Mesenchymal stem cell (in vitro differentiated cells and primary cell): ENCODE data around the gene SPNS2.

Experiments
- DNase-seq: peaks from one replicate; pipeline ENCODE4 v3.0.0-alpha.2; 2013
- H2AFZ ChIP-seq: one replicate; pipeline ENCODE4 v1.6.1; 2013; ENCODE audit warnings: low read depth, mild to moderate bottlenecking, control low read depth, inconsistent platforms, low read length, moderate library complexity
- H2AK5ac ChIP-seq: 2 replicates; pipeline ENCODE4 v1.6.1; 2013; ENCODE audit warnings: low read length, moderate library complexity, mild to moderate bottlenecking, inconsistent platforms; ENCODE audit not compliant: severe bottlenecking
- H2BK120ac ChIP-seq: one replicate; pipeline ENCODE4 v1.6.1; 2013; ENCODE audit warnings: low read depth, mild to moderate bottlenecking, inconsistent platforms, low read length, moderate library complexity
- H2BK12ac ChIP-seq, 2 experiments: one replicate each; pipeline ENCODE4 v1.6.1; 2013; ENCODE audit warnings: inconsistent platforms in 2 of 2, low read length in 2 of 2, mild to moderate bottlenecking in 2 of 2, moderate library complexity in 2 of 2, control low read depth in 1 of 2
- H2BK15ac ChIP-seq: one replicate; pipeline ENCODE4 v1.6.1; 2013; ENCODE audit warnings: mild to moderate bottlenecking, low read depth, inconsistent platforms; ENCODE audit not compliant: poor library complexity, severe bottlenecking
- H2BK5ac ChIP-seq: 2 replicates; pipeline ENCODE4 v1.6.1; 2013; ENCODE audit warnings: low read depth, mild to moderate bottlenecking, low read length, control low read depth, inconsistent platforms; ENCODE audit not compliant: poor library complexity, severe bottlenecking
- H3K14ac ChIP-seq, 2 experiments: one replicate each; pipeline ENCODE4 v1.6.1; 2013; ENCODE audit warnings: inconsistent platforms in 2 of 2, low read length in 2 of 2, control low read depth in 1 of 2, mild to moderate bottlenecking in 1 of 2, moderate library complexity in 1 of 2
- H3K18ac ChIP-seq, 2 experiments: one replicate each; pipeline ENCODE4 v1.6.1; 2013; ENCODE audit warnings: inconsistent platforms in 2 of 2, low read length in 2 of 2, control low read depth in 1 of 2, low read depth in 1 of 2, mild to moderate bottlenecking in 1 of 2
- H3K23ac ChIP-seq, 2 experiments: one replicate each; pipeline ENCODE4 v1.6.1; 2013; ENCODE audit warnings: inconsistent platforms in 2 of 2, low read length in 2 of 2, mild to moderate bottlenecking in 2 of 2, moderate library complexity in 2 of 2, control low read depth in 1 of 2
- H3K27ac ChIP-seq: 2 replicates; pipeline ENCODE4 v1.5.1; 2013; ENCODE audit warnings: mild to moderate bottlenecking, moderate library complexity, low read length, control low read depth, inconsistent platforms; ENCODE audit not compliant: poor library complexity, severe bottlenecking
- H3K27me3 ChIP-seq, 2 experiments: 2 replicates each; pipeline versions ENCODE4 v1.6.1 to v1.7.0; 2013; ENCODE audit warnings: low read length in 2 of 2, mild to moderate bottlenecking in 2 of 2, moderate library complexity in 2 of 2, control low read depth in 1 of 2, inconsistent platforms in 1 of 2; ENCODE audit not compliant: control insufficient read depth in 1 of 2, insufficient read depth in 1 of 2
- H3K36me3 ChIP-seq, 2 experiments: 2 replicates each; pipeline versions ENCODE4 v1.6.1 to v1.7.0; 2013; ENCODE audit warnings: low read length in 2 of 2, control low read depth in 1 of 2, inconsistent platforms in 1 of 2, low read depth in 1 of 2, mild to moderate bottlenecking in 1 of 2; ENCODE audit not compliant: insufficient read depth in 2 of 2, control insufficient read depth in 1 of 2
- H3K4ac ChIP-seq, 2 experiments: one replicate each; pipeline ENCODE4 v1.6.1; 2013; ENCODE audit warnings: inconsistent platforms in 2 of 2, low read length in 2 of 2, mild to moderate bottlenecking in 2 of 2, moderate library complexity in 2 of 2, control low read depth in 1 of 2, low read depth in 1 of 2
- H3K4me1 ChIP-seq: 2 replicates; pipeline ENCODE4 v1.6.1; 2013; ENCODE audit warnings: low read depth, low read length, control low read depth; ENCODE audit not compliant: control insufficient read depth, insufficient read depth
- H3K4me2 ChIP-seq: 2 replicates; pipeline ENCODE4 v1.6.1; 2013; ENCODE audit warnings: low read length, mild to moderate bottlenecking, inconsistent platforms; ENCODE audit not compliant: poor library complexity, severe bottlenecking
- H3K4me3 ChIP-seq, 2 experiments: 2 replicates each; pipeline versions ENCODE4 v1.5.1 to v1.7.0; 2013; ENCODE audit warnings: low read length in 2 of 2, mild to moderate bottlenecking in 2 of 2, control low read depth in 1 of 2, low read depth in 1 of 2; ENCODE audit not compliant: insufficient read depth in 1 of 2
- H3K79me1 ChIP-seq: replicated peaks from 2 replicates; pipeline ENCODE4 v1.6.1; 2013; ENCODE audit warnings: mild to moderate bottlenecking, control low read depth, low read length, inconsistent platforms; ENCODE audit not compliant: poor library complexity, severe bottlenecking
- H3K9ac ChIP-seq: 2 replicates; pipeline ENCODE4 v1.7.0; 2013; ENCODE audit warnings: mild to moderate bottlenecking, low read length, moderate library complexity
- H3K9me3 ChIP-seq: 2 replicates; pipeline ENCODE4 v1.7.0; 2013; ENCODE audit warnings: mild to moderate bottlenecking, low read length; ENCODE audit not compliant: control insufficient read depth
- H4K8ac ChIP-seq: one replicate; pipeline ENCODE4 v1.6.1; 2013; ENCODE audit warnings: inconsistent platforms, mild to moderate bottlenecking, low read length, moderate library complexity
- H4K91ac ChIP-seq: one replicate; pipeline ENCODE4 v1.6.1; 2013; ENCODE audit warnings: mild to moderate bottlenecking, low read length, inconsistent platforms
- WGBS: methylation state at CpG from one replicate; pipeline ENCODE4 v1.1.7; 2013; ENCODE audit warnings: mixed read lengths; 5-methylcytosine and 5-hydroxymethylcytosine counted together

Gene SPNS2

DNA sequence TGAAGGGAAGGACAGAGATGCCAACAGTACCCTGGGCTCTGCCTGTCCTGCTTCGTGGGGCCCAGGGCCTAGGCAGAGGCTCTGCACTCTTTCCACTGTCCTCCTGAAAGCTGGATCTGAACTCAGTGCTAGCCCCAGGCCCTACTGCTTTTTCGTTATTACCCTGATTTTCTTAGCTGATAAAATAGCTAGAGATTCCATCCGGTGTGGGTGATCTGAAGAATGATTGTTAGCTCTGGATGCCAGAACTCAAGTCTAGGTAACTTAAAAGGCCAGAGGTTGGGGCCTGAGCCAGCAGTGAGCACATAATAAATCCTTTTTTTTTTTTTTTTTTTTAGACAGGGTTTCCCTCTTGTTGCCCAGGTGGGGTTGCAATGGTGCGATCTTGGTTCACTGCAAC is 58.3 kb downstream of the SPNS2 start:
- WGBS, result 88% methylated on average over 4 of the region's 4 CpGs
- H3K27me3 ChIP-seq, result peaks cover 0 to 8% of the 10 kb centered on the region in 2 experiments
- H3K4me3 ChIP-seq, result no peak overlapping the region
- no peaks in the 10 kb centered on the region for H3K9me3 ChIP-seq
- peaks cover 18% of the 10 kb centered on the region in 2 experiments for H3K36me3 ChIP-seq
- H3K4me2 ChIP-seq, result no peak overlapping the region
- H2AFZ ChIP-seq, result no peak overlapping the region
- no peak overlapping the region for H4K8ac ChIP-seq
- no peak overlapping the region for H3K9ac ChIP-seq
- H3K23ac ChIP-seq, result no peak overlapping the region
- DNase-seq, result no peak
- no peak overlapping the region for H2BK5ac ChIP-seq
- no peak overlapping the region for H3K14ac ChIP-seq
- H2BK15ac ChIP-seq, result no peak overlapping the region
- no peak overlapping the region for H3K4ac ChIP-seq
- H3K27ac ChIP-seq, result no peak overlapping the region
- peaks cover 24% of the 10 kb centered on the region for H3K4me1 ChIP-seq
- H4K91ac ChIP-seq, result no peak overlapping the region
- no peak overlapping the region for H2BK120ac ChIP-seq
- H3K18ac ChIP-seq, result no peak overlapping the region
- peaks cover 21% of the 10 kb centered on the region for H3K79me1 ChIP-seq
- H2BK12ac ChIP-seq, result no peak overlapping the region
- H2AK5ac ChIP-seq, result no peak overlapping the region

DNA sequence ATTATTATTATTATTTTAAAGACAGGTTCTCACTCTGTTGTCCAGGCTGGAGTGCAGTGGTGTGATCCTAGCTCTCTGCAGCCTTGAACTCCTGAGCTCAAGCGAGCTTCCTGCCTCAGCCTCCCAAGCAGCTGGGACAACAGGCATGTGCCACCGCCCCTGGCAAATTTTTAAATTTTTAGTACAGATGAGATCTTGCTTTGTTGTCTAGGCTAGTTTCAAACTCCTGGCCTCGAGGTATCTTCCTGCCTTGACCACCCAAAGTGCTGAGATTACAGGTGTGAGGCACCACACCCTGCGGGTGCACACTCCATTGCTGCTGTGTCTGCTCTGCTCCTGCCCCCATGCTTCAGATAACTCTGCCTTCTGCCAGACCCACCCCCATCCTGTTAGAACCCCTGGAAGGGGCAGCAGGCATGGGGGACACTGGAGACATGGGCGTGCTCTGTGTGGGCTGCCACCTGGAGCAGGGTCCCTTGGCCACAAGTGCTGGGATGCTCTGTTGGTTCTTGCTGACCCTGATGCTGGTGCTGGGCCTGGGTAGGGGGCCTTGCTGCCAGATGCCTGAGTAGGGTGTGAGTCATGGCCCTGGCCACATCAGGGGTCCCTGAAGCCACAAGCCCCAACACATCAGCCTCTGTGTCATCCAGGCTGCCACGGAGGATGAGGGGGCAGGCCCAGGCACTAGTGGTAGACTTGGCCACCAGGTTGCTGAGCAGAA is 59.1 kb downstream of the SPNS2 start:
- Histone ChIP-seq H3K27ac (no peak overlapping the region), H2AK5ac (no peak overlapping the region), H3K36me3 (peaks cover 10% of the 10 kb centered on the region in 2 experiments), H3K9me3 (no peaks in the 10 kb centered on the region), H3K4ac (no peak overlapping the region), H4K8ac (no peak overlapping the region), H3K23ac (no peak overlapping the region), H2BK120ac (no peak overlapping the region), H3K4me2 (no peak overlapping the region), H3K9ac (no peak overlapping the region), H2BK5ac (no peak overlapping the region), H3K4me1 (peaks cover 24% of the 10 kb centered on the region), H2AFZ (no peak overlapping the region), H3K79me1 (peaks cover 14% of the 10 kb centered on the region), H3K14ac (no peak overlapping the region), H3K4me3 (no peak overlapping the region), H4K91ac (no peak overlapping the region), H2BK15ac (no peak overlapping the region), H2BK12ac (no peak overlapping the region), H3K27me3 (peaks cover 0 to 13% of the 10 kb centered on the region in 2 experiments), H3K18ac (no peak overlapping the region)
- 90% methylated on average over 6 of the region's 6 CpGs for WGBS
- no peak for DNase-seq

DNA sequence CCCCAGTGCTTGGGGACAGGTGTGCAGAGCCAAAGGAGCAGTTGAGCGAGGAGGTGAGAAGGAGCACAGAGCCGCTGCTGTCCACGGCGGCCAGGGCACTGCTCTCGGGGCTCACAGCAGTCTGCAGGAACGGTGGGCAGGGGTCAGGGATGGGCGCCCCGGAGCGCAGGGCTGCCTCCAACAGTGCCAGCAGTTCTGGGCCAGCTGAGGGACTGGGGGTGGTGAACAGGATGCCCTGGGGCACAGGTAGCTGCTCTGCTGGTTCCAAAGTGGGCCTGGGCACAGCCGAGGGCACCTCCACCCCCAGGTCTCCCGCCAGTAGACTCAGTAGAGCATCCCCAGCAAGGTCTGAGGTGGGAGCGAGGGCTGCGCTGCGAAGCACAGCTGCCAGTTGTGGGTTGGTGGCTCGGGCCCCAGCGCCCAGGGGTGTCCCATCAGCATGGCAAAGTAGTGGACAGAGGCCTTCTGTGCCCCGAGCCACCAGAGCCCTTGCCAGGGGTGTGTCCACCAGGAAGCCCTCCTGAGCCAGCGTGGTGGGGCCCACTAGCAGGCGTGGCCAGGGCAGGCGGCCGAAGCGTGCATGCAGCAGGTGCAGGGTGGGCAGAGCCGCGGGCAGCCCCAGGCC is 59.8 kb downstream of the SPNS2 start:
- H2AFZ ChIP-seq, result no peak overlapping the region
- H3K14ac ChIP-seq, result no peak overlapping the region
- peaks cover 0 to 19% of the 10 kb centered on the region in 2 experiments for H3K27me3 ChIP-seq
- H3K18ac ChIP-seq, result no peak overlapping the region
- H2AK5ac ChIP-seq, result no peak overlapping the region
- H4K91ac ChIP-seq, result no peak overlapping the region
- H3K36me3 ChIP-seq, result peaks cover 4 to 5% of the 10 kb centered on the region in 2 experiments
- peaks cover 10% of the 10 kb centered on the region for H3K79me1 ChIP-seq
- H3K27ac ChIP-seq, result no peak overlapping the region
- H3K9ac ChIP-seq, result no peak overlapping the region
- no peak overlapping the region for H2BK15ac ChIP-seq
- WGBS, result 93% methylated on average over 24 of the region's 24 CpGs
- H2BK120ac ChIP-seq, result no peak overlapping the region
- no peak overlapping the region for H2BK12ac ChIP-seq
- no peak overlapping the region for H2BK5ac ChIP-seq
- no peak overlapping the region for H4K8ac ChIP-seq
- H3K4me1 ChIP-seq, result peaks cover 24% of the 10 kb centered on the region
- H3K9me3 ChIP-seq, result no peaks in the 10 kb centered on the region
- no peak for DNase-seq
- H3K4me3 ChIP-seq, result no peak overlapping the region
- no peak overlapping the region for H3K4me2 ChIP-seq
- no peak overlapping the region for H3K23ac ChIP-seq
- no peak overlapping the region for H3K4ac ChIP-seq

DNA sequence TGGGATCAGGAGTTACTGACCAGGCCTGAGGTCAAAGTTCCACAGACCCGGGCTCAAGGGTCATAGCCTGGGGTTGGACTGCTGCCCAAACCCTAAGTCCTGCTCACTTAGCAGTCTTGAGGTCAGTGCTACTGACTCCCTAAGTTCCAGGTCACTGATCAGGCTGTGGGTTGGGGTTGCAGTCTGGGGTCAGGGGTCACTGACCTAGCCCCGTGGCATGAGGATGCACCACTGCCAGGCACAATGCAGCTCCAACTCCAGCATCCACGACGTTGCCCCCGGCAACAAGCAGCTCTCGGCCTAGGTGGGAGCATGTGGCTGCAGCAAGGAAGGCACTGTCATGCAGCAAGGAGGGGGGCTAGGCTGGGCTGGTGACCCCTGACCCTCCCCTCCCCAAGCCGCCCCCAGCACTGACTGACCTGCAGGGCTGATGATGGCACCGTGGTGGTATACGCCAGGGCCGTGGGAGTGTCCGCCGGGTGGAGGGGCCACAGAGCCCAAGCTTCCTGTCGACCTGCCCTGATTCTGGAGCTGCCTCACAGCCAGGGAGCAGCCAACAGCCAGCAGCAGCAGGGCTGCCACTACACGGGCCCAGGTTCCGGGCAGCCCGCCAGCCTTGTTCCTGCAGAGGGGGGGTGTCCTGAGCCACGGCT is 60.6 kb downstream of the SPNS2 start:
- 84% methylated on average over 17 of the region's 17 CpGs for WGBS
- H3K4me3 ChIP-seq, result no peak overlapping the region
- peaks cover 3% of the 10 kb centered on the region for H3K79me1 ChIP-seq

More for the DNA sequence above, 60.6 kb downstream of the SPNS2 start:
- peaks cover 16% of the 10 kb centered on the region for H3K4me1 ChIP-seq
- no peaks in the 10 kb centered on the region for H3K36me3 ChIP-seq
- no peak overlapping the region for H4K8ac ChIP-seq
- no peak overlapping the region for H2BK15ac ChIP-seq
- no peak overlapping the region for H3K27ac ChIP-seq
- H2BK5ac ChIP-seq, result no peak overlapping the region
- no peak overlapping the region for H2BK120ac ChIP-seq
- no peak overlapping the region for H2AFZ ChIP-seq
- no peak overlapping the region for H2AK5ac ChIP-seq
- DNase-seq, result no peak
- no peak overlapping the region for H3K4ac ChIP-seq
- H4K91ac ChIP-seq, result no peak overlapping the region
- H3K27me3 ChIP-seq, result peaks cover 0 to 19% of the 10 kb centered on the region in 2 experiments
- H3K9ac ChIP-seq, result no peak overlapping the region
- H3K18ac ChIP-seq, result no peak overlapping the region
- no peak overlapping the region for H3K14ac ChIP-seq
- no peak overlapping the region for H3K23ac ChIP-seq
- H3K9me3 ChIP-seq, result no peaks in the 10 kb centered on the region
- no peak overlapping the region for H3K4me2 ChIP-seq
- H2BK12ac ChIP-seq, result no peak overlapping the region
